Measurements from ENCODE around the gene RAB11FIP4. TPM values are rescaled to one million over a fixed set of nuclear protein-coding genes. Genes with fewer than 3 reads are reported as not detected.

The RAB11FIP4 gene
- total RNA-seq, 1 donor = 0.72 TPM

DNA sequence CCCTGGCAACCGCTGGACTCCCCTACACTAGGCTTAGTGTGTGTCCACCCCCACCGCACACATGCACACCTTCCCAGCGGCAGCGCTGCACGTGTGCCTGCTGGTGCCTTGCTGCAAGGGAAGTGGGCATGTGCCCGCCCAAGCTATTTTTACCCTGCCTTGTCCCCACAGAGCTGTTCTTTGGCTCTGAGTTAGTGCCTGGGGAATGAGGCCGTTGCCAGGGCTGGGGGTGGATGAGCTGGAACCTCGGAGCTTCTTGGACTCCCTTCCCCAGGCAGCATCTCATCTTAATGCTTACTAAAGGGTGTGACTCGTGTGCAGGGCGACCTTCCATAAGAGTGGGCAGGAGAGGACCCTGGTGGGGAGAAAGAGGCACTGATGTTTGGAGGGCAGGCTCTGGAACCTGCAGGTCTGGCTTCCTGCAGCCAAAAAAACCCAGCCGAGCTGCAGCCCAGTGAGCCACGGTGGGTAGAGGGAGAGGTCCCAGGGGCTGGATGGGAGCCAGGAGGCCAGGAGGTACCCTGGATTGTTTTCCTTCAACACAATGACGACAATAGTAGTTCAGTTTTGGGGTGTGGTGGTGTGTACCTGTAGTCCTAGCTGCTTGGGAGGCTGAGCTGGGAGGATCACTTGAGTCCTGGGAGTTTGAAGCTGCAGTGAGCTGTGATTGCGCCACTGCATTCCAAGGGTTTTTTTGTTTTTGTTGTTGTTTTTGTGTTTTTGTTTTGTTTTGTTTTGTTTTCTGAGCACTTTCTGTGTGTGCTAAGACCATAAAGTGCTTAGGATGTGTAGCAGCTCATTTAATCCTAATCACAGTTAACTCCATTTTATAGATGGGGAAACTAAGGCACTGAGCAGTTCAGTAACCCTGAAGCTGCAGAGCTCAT lies 119.1 kb downstream of the RAB11FIP4 start:
- no peaks in the 10 kb centered on the region for H4K20me1 ChIP-seq (ENCODE audit: insufficient read depth, low read length)
- H3K9me3 ChIP-seq (ENCODE audit: low read depth, low read length) = no peaks in the 10 kb centered on the region
- no peaks in the 10 kb centered on the region for H3K79me2 ChIP-seq (ENCODE audit: insufficient read depth, low read length)
- H3K4me2 ChIP-seq (ENCODE audit: insufficient read depth, low read length) = no peak overlapping the region
- H2AFZ ChIP-seq (ENCODE audit: low read length) = no peak overlapping the region
- H3K4me3 ChIP-seq (ENCODE audit: insufficient read depth, low read length) = no peak overlapping the region
- no peaks in the 10 kb centered on the region for H3K27me3 ChIP-seq (ENCODE audit: insufficient read depth, low read length)
- DNase-seq (ENCODE audit: insufficient read length, low spot score, missing footprints) = peak; percentile 87
- no peaks in the 10 kb centered on the region for H3K36me3 ChIP-seq (ENCODE audit: insufficient read depth, low read length)
- H3K27ac ChIP-seq (ENCODE audit: low read depth, low read length) = no peak overlapping the region
- TF ChIP-seq, protein P1, sequence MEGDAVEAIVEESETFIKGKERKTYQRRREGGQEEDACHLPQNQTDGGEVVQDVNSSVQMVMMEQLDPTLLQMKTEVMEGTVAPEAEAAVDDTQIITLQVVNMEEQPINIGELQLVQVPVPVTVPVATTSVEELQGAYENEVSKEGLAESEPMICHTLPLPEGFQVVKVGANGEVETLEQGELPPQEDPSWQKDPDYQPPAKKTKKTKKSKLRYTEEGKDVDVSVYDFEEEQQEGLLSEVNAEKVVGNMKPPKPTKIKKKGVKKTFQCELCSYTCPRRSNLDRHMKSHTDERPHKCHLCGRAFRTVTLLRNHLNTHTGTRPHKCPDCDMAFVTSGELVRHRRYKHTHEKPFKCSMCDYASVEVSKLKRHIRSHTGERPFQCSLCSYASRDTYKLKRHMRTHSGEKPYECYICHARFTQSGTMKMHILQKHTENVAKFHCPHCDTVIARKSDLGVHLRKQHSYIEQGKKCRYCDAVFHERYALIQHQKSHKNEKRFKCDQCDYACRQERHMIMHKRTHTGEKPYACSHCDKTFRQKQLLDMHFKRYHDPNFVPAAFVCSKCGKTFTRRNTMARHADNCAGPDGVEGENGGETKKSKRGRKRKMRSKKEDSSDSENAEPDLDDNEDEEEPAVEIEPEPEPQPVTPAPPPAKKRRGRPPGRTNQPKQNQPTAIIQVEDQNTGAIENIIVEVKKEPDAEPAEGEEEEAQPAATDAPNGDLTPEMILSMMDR (IDR thresholded peaks at IDR 0.05; ENCODE audit: extremely low read depth, low read depth, low read length) = no peak
- peaks cover 7% of the 10 kb centered on the region for H3K4me1 ChIP-seq (ENCODE audit: insufficient read depth, low read length)

DNA sequence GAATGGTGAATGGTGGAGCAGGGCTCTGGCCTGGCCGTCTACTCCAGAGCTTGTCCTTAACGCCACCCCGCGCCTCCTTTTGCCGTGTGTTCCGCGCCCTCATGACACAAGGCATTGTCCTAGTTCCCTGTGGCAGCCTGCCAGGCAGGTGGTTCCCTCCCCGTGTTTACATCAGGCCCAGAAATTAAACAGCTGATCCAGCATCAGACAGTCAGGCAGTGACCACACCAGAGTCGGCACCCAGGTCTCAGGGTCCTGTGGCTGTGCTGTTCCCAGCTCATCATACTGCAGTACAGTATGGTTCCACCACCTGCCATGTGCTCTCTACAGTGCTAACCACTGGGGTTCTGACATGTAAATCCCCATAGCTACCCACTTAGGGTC lies 119.7 kb downstream of the RAB11FIP4 start:
- no peaks in the 10 kb centered on the region for H3K27me3 ChIP-seq (ENCODE audit: insufficient read depth, low read length)
- no peak overlapping the region for H2AFZ ChIP-seq (ENCODE audit: low read length)
- H3K9me3 ChIP-seq (ENCODE audit: low read depth, low read length) = no peaks in the 10 kb centered on the region
- H3K4me3 ChIP-seq (ENCODE audit: insufficient read depth, low read length) = no peak overlapping the region
- H3K36me3 ChIP-seq (ENCODE audit: insufficient read depth, low read length) = no peaks in the 10 kb centered on the region
- peaks cover 7% of the 10 kb centered on the region for H3K4me1 ChIP-seq (ENCODE audit: insufficient read depth, low read length)
- no peaks in the 10 kb centered on the region for H3K79me2 ChIP-seq (ENCODE audit: insufficient read depth, low read length)
- TF ChIP-seq, protein P1 (IDR thresholded peaks at IDR 0.05; ENCODE audit: extremely low read depth, low read depth, low read length) = no peak
- no peak overlapping the region for H3K4me2 ChIP-seq (ENCODE audit: insufficient read depth, low read length)
- no peaks in the 10 kb centered on the region for H4K20me1 ChIP-seq (ENCODE audit: insufficient read depth, low read length)
- no peak overlapping the region for H3K27ac ChIP-seq (ENCODE audit: low read depth, low read length)
- peak; percentile 3 for DNase-seq (ENCODE audit: insufficient read length, low spot score, missing footprints)

DNA sequence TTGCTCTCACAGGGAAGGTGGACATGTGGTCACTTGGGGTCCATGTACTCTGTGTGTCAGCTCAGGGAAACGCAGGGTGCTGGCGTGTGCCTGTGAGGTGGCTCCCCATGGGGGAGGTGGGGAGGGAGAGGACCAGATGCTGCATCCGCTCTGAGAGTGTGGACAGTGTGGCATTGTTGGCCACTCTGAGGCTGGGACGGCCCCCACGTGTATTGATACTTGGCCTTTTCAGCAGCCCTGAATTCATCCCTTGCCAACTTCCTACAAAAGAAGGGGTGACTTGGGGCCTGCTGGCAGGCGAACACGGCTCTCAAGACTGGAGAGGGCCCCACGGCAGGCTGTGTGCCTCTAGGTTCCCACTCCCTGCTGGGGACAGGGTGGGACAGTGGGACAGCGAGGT lies 120.1 kb downstream of the RAB11FIP4 start:
- TF ChIP-seq, protein P1 (IDR thresholded peaks at IDR 0.05; ENCODE audit: extremely low read depth, low read depth, low read length) = no peak
- H4K20me1 ChIP-seq (ENCODE audit: insufficient read depth, low read length) = no peaks in the 10 kb centered on the region
- DNase-seq (ENCODE audit: insufficient read length, low spot score, missing footprints) = peak; percentile 19
- H3K27ac ChIP-seq (ENCODE audit: low read depth, low read length) = no peak overlapping the region
- no peak overlapping the region for H3K4me2 ChIP-seq (ENCODE audit: insufficient read depth, low read length)
- H3K36me3 ChIP-seq (ENCODE audit: insufficient read depth, low read length) = no peaks in the 10 kb centered on the region
- H3K4me3 ChIP-seq (ENCODE audit: insufficient read depth, low read length) = no peak overlapping the region
- H3K27me3 ChIP-seq (ENCODE audit: insufficient read depth, low read length) = no peaks in the 10 kb centered on the region
- peaks cover 7% of the 10 kb centered on the region for H3K4me1 ChIP-seq (ENCODE audit: insufficient read depth, low read length)
- no peaks in the 10 kb centered on the region for H3K9me3 ChIP-seq (ENCODE audit: low read depth, low read length)
- H3K79me2 ChIP-seq (ENCODE audit: insufficient read depth, low read length) = no peaks in the 10 kb centered on the region
- H2AFZ ChIP-seq (ENCODE audit: low read length) = no peak overlapping the region

DNA sequence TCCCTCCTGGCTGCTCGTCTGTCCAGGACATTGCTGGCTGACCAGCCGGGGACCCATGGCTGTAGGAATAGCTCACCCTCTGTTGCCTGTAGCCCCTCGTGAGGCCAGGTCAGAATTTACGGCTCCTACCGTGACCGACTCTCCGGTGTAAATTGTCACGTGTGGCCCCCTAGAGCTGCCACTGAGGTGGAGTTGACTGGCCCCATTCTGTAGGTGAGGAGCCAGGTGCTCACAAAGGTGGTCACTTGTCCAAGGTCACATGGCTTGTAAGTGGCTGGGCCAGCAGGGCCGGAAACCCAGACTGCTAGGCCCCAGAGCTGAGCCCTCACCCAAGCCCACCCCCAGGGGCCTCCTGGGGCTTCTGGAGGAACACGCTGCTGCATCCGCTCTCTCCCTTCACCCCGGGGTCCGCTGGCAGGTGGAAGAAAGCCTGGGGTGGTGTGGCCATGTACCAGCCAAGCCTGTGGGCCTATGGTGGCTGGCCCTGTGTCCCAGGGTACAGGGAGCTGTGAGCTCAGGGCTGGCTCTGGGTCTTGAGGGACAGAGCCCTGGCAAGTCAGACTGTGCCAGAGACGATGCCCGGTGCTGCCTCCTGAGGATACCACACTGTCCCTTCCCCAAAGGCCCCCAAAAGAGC lies 120.7 kb downstream of the RAB11FIP4 start:
- Histone ChIP-seq H3K27me3 (ENCODE audit: insufficient read depth, low read length) (no peaks in the 10 kb centered on the region), H4K20me1 (ENCODE audit: insufficient read depth, low read length) (no peaks in the 10 kb centered on the region), H3K27ac (ENCODE audit: low read depth, low read length) (no peak overlapping the region), H3K36me3 (ENCODE audit: insufficient read depth, low read length) (no peaks in the 10 kb centered on the region), H2AFZ (ENCODE audit: low read length) (no peak overlapping the region), H3K79me2 (ENCODE audit: insufficient read depth, low read length) (no peaks in the 10 kb centered on the region), H3K9me3 (ENCODE audit: low read depth, low read length) (no peaks in the 10 kb centered on the region), H3K4me1 (ENCODE audit: insufficient read depth, low read length) (peaks cover 7% of the 10 kb centered on the region), H3K4me3 (ENCODE audit: insufficient read depth, low read length) (no peak overlapping the region), H3K4me2 (ENCODE audit: insufficient read depth, low read length) (no peak overlapping the region)
- DNase-seq (ENCODE audit: insufficient read length, low spot score, missing footprints) = peak; percentile 26
- TF ChIP-seq, protein P1 (IDR thresholded peaks at IDR 0.05; ENCODE audit: extremely low read depth, low read depth, low read length) = no peak

All from osteoblast (primary cell).